GM18870 (cell line): Measurements from ENCODE around the gene CLDN4.

ENCODE experiments used
- ATAC-seq: cut with Tn5 transposase; IDR thresholded peaks from one replicate; pipeline ENCODE4 v1.9.1; 2021; ENCODE audit warnings: moderate library complexity; ENCODE audit not compliant: unreplicated experiment

The CLDN4 gene

GRCh38 chr7:73871163-73872011 lies 40.6 kb downstream of the CLDN4 start:
- ATAC-seq, result no peak

- no peak for ATAC-seq
Measured at GRCh38 chr7:73872056-73872908, 41.5 kb downstream of the CLDN4 start.

- no peak for ATAC-seq
Measured at GRCh38 chr7:73876361-73876760, 45.6 kb downstream of the CLDN4 start.

GRCh38 chr7:73876973-73877372 lies 46.2 kb downstream of the CLDN4 start:
- ATAC-seq, result no peak

- ATAC-seq, result no peak
Measured at GRCh38 chr7:73879977-73880681, 49.3 kb downstream of the CLDN4 start.

GRCh38 chr7:73880755-73881328 lies 50.0 kb downstream of the CLDN4 start:
- no peak for ATAC-seq

GRCh38 chr7:73881352-73882046 lies 50.7 kb downstream of the CLDN4 start:
- no peak for ATAC-seq

- no peak for ATAC-seq
Measured at GRCh38 chr7:73882047-73882402, 51.2 kb downstream of the CLDN4 start.
